SK-N-SH (cell line): ENCODE measurements around the gene IRAK3. TPM values are rescaled to one million over a fixed set of nuclear protein-coding genes. Genes with fewer than 3 reads are reported as not detected.

Experiments used
- CTCF ChIA-PET: fragments of 300-600, 350-600 bp; formaldehyde crosslinking; extraction: SDS; loops from one replicate; lab custom pipeline; 2021; lab: Yijun Ruan, JAX
- POLR2A ChIA-PET: fragments of 350-600 bp; sonication (Branson Sonifier 250); formaldehyde crosslinking; extraction: SDS; loops from one replicate; lab custom pipeline; 2020; ENCODE audit warnings: antibody characterized with exemption, inconsistent platforms; lab: Yijun Ruan, JAX
- DNase-seq: peaks from one replicate; pipeline ENCODE4 v3.0.0; 2012
- H2AFZ ChIP-seq: fragments of 200-600 bp; sonication (generic); 2 replicates; pipeline ENCODE4 v1.8.1; 2016; ENCODE audit warnings: antibody characterized with exemption, mild to moderate bottlenecking, low read depth
- H3F3A ChIP-seq: fragments of 200-600 bp; sonication (generic); replicated peaks from 2 replicates; pipeline ENCODE3; 2016; ENCODE audit warnings: antibody characterized with exemption, mild to moderate bottlenecking; ENCODE audit not compliant: insufficient read depth
- H3K27ac ChIP-seq, 2 experiments: fragments of 200-500 bp in 1 of 2; fragments of 200-600 bp in 1 of 2; sonication (Bioruptor generic) in 1 of 2; sonication (generic), shearing (Covaris generic) in 1 of 2; 2 replicates each; pipeline versions ENCODE4 v1.5.1 to v1.6.1; 2014 to 2016; ENCODE audit warnings: low read depth in 2 of 2, inconsistent platforms in 1 of 2, low read length in 1 of 2, mild to moderate bottlenecking in 1 of 2, mixed read lengths in 1 of 2
- H3K27me3 ChIP-seq: fragments of 200-600 bp; sonication (generic), shearing (Covaris generic); 2 replicates; pipeline ENCODE4 v1.6.1; 2016; ENCODE audit warnings: mixed run types; ENCODE audit not compliant: insufficient read depth
- H3K36me3 ChIP-seq, 2 experiments: fragments of 200-500 bp in 1 of 2; fragments of 200-600 bp in 1 of 2; sonication (Bioruptor generic) in 1 of 2; sonication (generic) in 1 of 2; replicated peaks in 1 of 2; 2 replicates each; pipeline versions ENCODE3 to v1.5.1; 2014 to 2016; ENCODE audit warnings: low read length in 1 of 2, mild to moderate bottlenecking in 1 of 2; ENCODE audit not compliant: insufficient read depth in 2 of 2, control insufficient read depth in 1 of 2
- H3K4me1 ChIP-seq, 2 experiments: fragments of 200-500 bp in 1 of 2; fragments of 200-600 bp in 1 of 2; sonication (Bioruptor generic) in 1 of 2; sonication (generic), shearing (Covaris generic) in 1 of 2; 2 replicates each; pipeline versions ENCODE4 v1.5.1 to v1.6.1; 2014 to 2016; ENCODE audit warnings: low read depth in 1 of 2, low read length in 1 of 2, mixed run types in 1 of 2; ENCODE audit not compliant: insufficient read depth in 2 of 2, control insufficient read depth in 1 of 2
- H3K4me2 ChIP-seq: fragments of 200-600 bp; sonication (generic), shearing (Covaris generic); 2 replicates; pipeline ENCODE4 v1.6.1; 2017; ENCODE audit warnings: mixed run types
- H3K4me3 ChIP-seq, 2 experiments: fragments of 200-500 bp in 1 of 2; fragments of 200-600 bp in 1 of 2; sonication (Bioruptor generic) in 1 of 2; sonication (generic), shearing (Covaris generic) in 1 of 2; 2 replicates each; pipeline versions ENCODE4 v1.5.1 to v1.8.1; 2014 to 2016; ENCODE audit warnings: low read depth in 2 of 2, inconsistent platforms in 1 of 2, low read length in 1 of 2, mild to moderate bottlenecking in 1 of 2, mixed read lengths in 1 of 2, moderate library complexity in 1 of 2
- H3K79me2 ChIP-seq: fragments of 200-600 bp; sonication (generic); 2 replicates; pipeline ENCODE4 v1.8.1; 2017; ENCODE audit warnings: mild to moderate bottlenecking; ENCODE audit not compliant: insufficient read depth
- H3K9ac ChIP-seq: fragments of 200-600 bp; sonication (generic); 2 replicates; pipeline ENCODE4 v1.6.1; 2017; ENCODE audit warnings: mixed run types
- H3K9me2 ChIP-seq: fragments of 200-600 bp; sonication (generic); 2 replicates; pipeline ENCODE4 v1.6.1; 2017; ENCODE audit warnings: mixed run types
- H3K9me3 ChIP-seq: fragments of 200-600 bp; sonication (generic); 2 replicates; pipeline ENCODE4 v1.6.1; 2017; ENCODE audit warnings: mixed run types, mild to moderate bottlenecking, moderate library complexity
- H4K20me1 ChIP-seq: fragments of 200-600 bp; sonication (generic); 2 replicates; pipeline ENCODE4 v1.6.1; 2017; ENCODE audit warnings: mild to moderate bottlenecking, mixed run types; ENCODE audit not compliant: insufficient read depth
- GATA2 ChIP-seq: sonication (generic); formaldehyde crosslinking; IDR thresholded peaks from 2 replicates; pipeline ENCODE4 v1.5.0; 2020; ENCODE audit warnings: mild to moderate bottlenecking, missing genetic modification reagents
- MXI1 ChIP-seq: IDR thresholded peaks from 2 replicates; pipeline ENCODE4 v1.6.1; 2012; ENCODE audit warnings: mild to moderate bottlenecking, low read depth, low read length, improper control_type of control experiment
- RCOR1 ChIP-seq: fragments of 150-350 bp; IDR thresholded peaks from 2 replicates; pipeline ENCODE4 v1.6.1; 2017; ENCODE audit warnings: antibody characterized with exemption, low read length
- YY1 ChIP-seq: IDR thresholded peaks from 2 replicates; pipeline ENCODE4 v1.4.0; 2012; ENCODE audit warnings: low read depth, mild to moderate bottlenecking
- whole genome bisulfite sequencing: methylation state at CpG from one replicate; pipeline ENCODE4 v1.1.6; 2017; ENCODE audit warnings: low lambda C conversion rate; 5-methylcytosine and 5-hydroxymethylcytosine counted together
- polyA plus RNA-seq, 3 experiments: library from polyadenylated mRNA; depleted of rRNA; stranded (reverse); fragments of >200 nt; gene quantifications; 2 replicates each; pipeline ENCODE4 v1.2.3, GENCODE V29; 2012
- TF ChIP-seq, protein P1 (sequence below): IDR thresholded peaks from 2 replicates; pipeline ENCODE4; 2012
- TF ChIP-seq, protein P2 (sequence below): IDR thresholded peaks from 2 replicates; pipeline ENCODE4 v1.4.0; 2012; ENCODE audit warnings: low read depth, borderline replicate concordance

Gene IRAK3
- polyA plus RNA-seq, 1 of the 3 experiments (the other 2 are of a cell fraction) = not detected

DNA sequence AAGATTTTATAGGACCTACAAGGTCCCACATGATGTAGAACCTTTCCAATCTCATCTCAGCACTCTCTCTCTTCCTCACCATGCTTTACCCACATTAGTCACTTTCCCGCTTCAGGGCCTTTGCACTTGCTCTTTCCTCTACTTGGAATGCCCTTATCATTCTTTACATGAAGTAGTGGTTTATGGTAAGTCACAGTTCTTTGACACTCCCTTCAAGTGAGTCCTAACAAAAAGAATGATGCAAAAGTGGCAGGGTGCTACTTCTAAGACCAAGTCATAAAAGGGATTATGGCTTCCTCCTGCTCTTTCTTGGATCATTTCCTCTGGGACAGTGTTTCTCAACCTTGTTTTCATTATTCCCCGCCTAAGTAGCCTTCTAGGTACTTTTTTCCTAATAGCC, 32.4 kb upstream of the IRAK3 start:
- no peaks in the 10 kb centered on the region for H3K9me3 ChIP-seq
- peaks cover 22% of the 10 kb centered on the region for H3F3A ChIP-seq
- no peaks in the 10 kb centered on the region for H3K27me3 ChIP-seq
- ChIA-PET POLR2A (no interaction called here), CTCF (no interaction called here)
- H3K4me2 ChIP-seq = no peak overlapping the region
- H4K20me1 ChIP-seq = no peaks in the 10 kb centered on the region
- no peaks in the 10 kb centered on the region for H3K9me2 ChIP-seq
- H3K27ac ChIP-seq = no peak overlapping the region
- H3K4me1 ChIP-seq = peaks cover 0 to 19% of the 10 kb centered on the region in 2 experiments; a peak in 2 of 4 replicates
- no peak for TF ChIP-seq RCOR1
- TF ChIP-seq, protein P1, sequence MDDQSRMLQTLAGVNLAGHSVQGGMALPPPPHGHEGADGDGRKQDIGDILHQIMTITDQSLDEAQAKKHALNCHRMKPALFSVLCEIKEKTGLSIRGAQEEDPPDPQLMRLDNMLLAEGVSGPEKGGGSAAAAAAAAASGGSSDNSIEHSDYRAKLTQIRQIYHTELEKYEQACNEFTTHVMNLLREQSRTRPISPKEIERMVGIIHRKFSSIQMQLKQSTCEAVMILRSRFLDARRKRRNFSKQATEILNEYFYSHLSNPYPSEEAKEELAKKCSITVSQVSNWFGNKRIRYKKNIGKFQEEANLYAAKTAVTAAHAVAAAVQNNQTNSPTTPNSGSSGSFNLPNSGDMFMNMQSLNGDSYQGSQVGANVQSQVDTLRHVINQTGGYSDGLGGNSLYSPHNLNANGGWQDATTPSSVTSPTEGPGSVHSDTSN = no peak
- no peak overlapping the region for H2AFZ ChIP-seq
- no peak overlapping the region for H3K4me3 ChIP-seq
- no peak for DNase-seq
- no peak overlapping the region for H3K9ac ChIP-seq
- H3K79me2 ChIP-seq = peaks cover 50% of the 10 kb centered on the region
- peaks cover 9 to 15% of the 10 kb centered on the region in 2 experiments for H3K36me3 ChIP-seq
- 95% methylated on average over 2 of the region's 2 CpGs for WGBS

DNA sequence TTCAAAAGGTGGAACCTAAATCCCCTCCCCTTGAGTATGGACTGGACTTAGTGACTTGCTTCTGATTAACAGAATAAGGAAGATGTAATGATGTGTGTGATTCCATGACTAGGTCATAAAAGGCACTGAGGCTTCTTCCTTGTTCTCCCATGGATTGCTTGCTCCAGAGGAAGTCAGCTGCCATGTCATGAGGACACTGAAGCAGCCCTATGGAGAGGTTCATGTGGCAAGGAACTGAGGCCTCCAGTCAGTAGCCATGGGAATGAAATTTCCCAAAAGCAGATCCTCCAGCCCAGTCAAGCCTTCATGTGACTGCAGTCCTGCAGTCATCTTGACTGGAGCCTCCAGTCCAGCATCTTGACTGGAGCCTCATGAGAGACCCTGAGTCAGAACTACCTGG, 29.9 kb upstream of the IRAK3 start:
- H3K9ac ChIP-seq = no peak overlapping the region

More for the DNA sequence above, 29.9 kb upstream of the IRAK3 start:
- H4K20me1 ChIP-seq = no peaks in the 10 kb centered on the region; the same call in 1 of the 2 replicates
- H3K36me3 ChIP-seq = peaks cover 9 to 14% of the 10 kb centered on the region in 2 experiments
- H3K4me1 ChIP-seq = peaks cover 0 to 6% of the 10 kb centered on the region in 2 experiments; a peak in 1 of 4 replicates
- no peak overlapping the region for H2AFZ ChIP-seq
- no peak overlapping the region for H3K27ac ChIP-seq
- H3K9me3 ChIP-seq = no peaks in the 10 kb centered on the region
- TF ChIP-seq, protein P1 = no peak
- TF ChIP-seq, protein P2, sequence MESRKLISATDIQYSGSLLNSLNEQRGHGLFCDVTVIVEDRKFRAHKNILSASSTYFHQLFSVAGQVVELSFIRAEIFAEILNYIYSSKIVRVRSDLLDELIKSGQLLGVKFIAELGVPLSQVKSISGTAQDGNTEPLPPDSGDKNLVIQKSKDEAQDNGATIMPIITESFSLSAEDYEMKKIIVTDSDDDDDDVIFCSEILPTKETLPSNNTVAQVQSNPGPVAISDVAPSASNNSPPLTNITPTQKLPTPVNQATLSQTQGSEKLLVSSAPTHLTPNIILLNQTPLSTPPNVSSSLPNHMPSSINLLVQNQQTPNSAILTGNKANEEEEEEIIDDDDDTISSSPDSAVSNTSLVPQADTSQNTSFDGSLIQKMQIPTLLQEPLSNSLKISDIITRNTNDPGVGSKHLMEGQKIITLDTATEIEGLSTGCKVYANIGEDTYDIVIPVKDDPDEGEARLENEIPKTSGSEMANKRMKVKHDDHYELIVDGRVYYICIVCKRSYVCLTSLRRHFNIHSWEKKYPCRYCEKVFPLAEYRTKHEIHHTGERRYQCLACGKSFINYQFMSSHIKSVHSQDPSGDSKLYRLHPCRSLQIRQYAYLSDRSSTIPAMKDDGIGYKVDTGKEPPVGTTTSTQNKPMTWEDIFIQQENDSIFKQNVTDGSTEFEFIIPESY = no peak
- TF ChIP-seq MXI1 (no peak), GATA2 (no peak), YY1 (no peak)
- POLR2A ChIA-PET = interaction anchor here (1.8 kb wide), 1 partner anchor 10 kb away, joined by 7 read pairs; the partner anchor contains the start of gene TMBIM4
- H3K4me2 ChIP-seq = no peak overlapping the region
- H3K4me3 ChIP-seq = no peak overlapping the region
- H3K9me2 ChIP-seq = no peaks in the 10 kb centered on the region
- H3K27me3 ChIP-seq = no peaks in the 10 kb centered on the region
- peaks cover 66% of the 10 kb centered on the region for H3K79me2 ChIP-seq
- CTCF ChIA-PET = interaction anchor here (1.1 to 1.2 kb wide), 2 partner anchors 13 to 21 kb away, joined by 3 read pairs; no protein-coding TSS in a partner anchor
- peaks cover 9% of the 10 kb centered on the region for H3F3A ChIP-seq
- no peak for DNase-seq
